HepG2 (cell line): ENCODE results near the gene ZNF106. TPM values are rescaled to one million over a fixed set of nuclear protein-coding genes. Genes with fewer than 3 reads are reported as not detected.

Experiments
- AKNA ChIP-seq: sonication (generic); formaldehyde crosslinking; IDR thresholded peaks from 2 replicates; pipeline ENCODE4 v1.4.0; 2020; ENCODE audit warnings: missing genetic modification reagents, borderline replicate concordance
- CREB1 ChIP-seq, 2 experiments: fragments of 450-650 bp in 1 of 2; IDR thresholded peaks; 2 replicates each; pipeline ENCODE4 v1.6.1; 2016 to 2017; ENCODE audit warnings: control low read depth in 1 of 2, mild to moderate bottlenecking in 1 of 2, missing compliant biosample characterization in 1 of 2, missing genetic modification characterization in 1 of 2
- DNMT3B ChIP-seq: conservative IDR thresholded peaks from 2 replicates; pipeline ENCODE4 v1.6.1; 2016; ENCODE audit warnings: missing biosample characterization, control low read depth
- GATAD1 ChIP-seq: IDR thresholded peaks from 2 replicates; pipeline ENCODE4 v1.6.1; 2016; ENCODE audit warnings: missing genetic modification reagents, missing compliant biosample characterization
- IRF2 ChIP-seq: IDR thresholded peaks from 2 replicates; pipeline ENCODE4 v1.6.1; 2018; ENCODE audit warnings: missing genetic modification reagents, missing compliant biosample characterization
- IRF9 ChIP-seq: sonication (generic); formaldehyde crosslinking; IDR thresholded peaks from 2 replicates; pipeline ENCODE4 v1.8.0; 2022; ENCODE audit warnings: missing genetic modification reagents, mild to moderate bottlenecking, borderline replicate concordance
- NFIC ChIP-seq: IDR thresholded peaks from 2 replicates; pipeline ENCODE4 v1.6.1; 2012; ENCODE audit warnings: mild to moderate bottlenecking, low read length, inconsistent platforms
- SIX1 ChIP-seq: sonication (generic); formaldehyde crosslinking; IDR thresholded peaks from 2 replicates; pipeline ENCODE4 v1.4.0; 2020; ENCODE audit warnings: missing genetic modification reagents, borderline replicate concordance
- SOX13 ChIP-seq, 3 experiments: fragments of 450-650 bp in 1 of 3; sonication (generic) in 1 of 3; formaldehyde crosslinking in 1 of 3; IDR thresholded peaks in 2 of 3; conservative IDR thresholded peaks in 1 of 3; 2 replicates each; pipeline versions ENCODE4 v1.5.0 to v1.6.1; 2016 to 2020; ENCODE audit warnings: antibody characterized with exemption in 1 of 3, mild to moderate bottlenecking in 1 of 3, missing compliant biosample characterization in 1 of 3, missing genetic modification reagents in 1 of 3, moderate library complexity in 1 of 3
- SOX5 ChIP-seq: IDR thresholded peaks from 2 replicates; pipeline ENCODE4 v1.6.1; 2016; ENCODE audit warnings: borderline replicate concordance
- ZKSCAN8 ChIP-seq: IDR thresholded peaks from 2 replicates; pipeline ENCODE4 v1.6.1; 2016; ENCODE audit warnings: borderline replicate concordance, missing genetic modification reagents, missing compliant biosample characterization
- ZNF225 ChIP-seq: sonication (generic); formaldehyde crosslinking; IDR thresholded peaks from 2 replicates; pipeline ENCODE4 v1.4.0; 2020; ENCODE audit warnings: mild to moderate bottlenecking, missing genetic modification reagents
- ZNF230 ChIP-seq: sonication (generic); formaldehyde crosslinking; IDR thresholded peaks from 2 replicates; pipeline ENCODE4 v1.4.0; 2020; ENCODE audit warnings: mild to moderate bottlenecking, missing genetic modification reagents
- ZNF274 ChIP-seq: sonication (generic); formaldehyde crosslinking; IDR thresholded peaks from 2 replicates; pipeline ENCODE4 v1.5.1; 2020; ENCODE audit warnings: mild to moderate bottlenecking, missing genetic modification reagents
- ZNF580 ChIP-seq: IDR thresholded peaks from 2 replicates; pipeline ENCODE4 v1.6.1; 2016; ENCODE audit warnings: low read depth, borderline replicate concordance
- ZNF609 ChIP-seq: sonication (generic); formaldehyde crosslinking; IDR thresholded peaks from 2 replicates; pipeline ENCODE4 v1.4.0; 2020; ENCODE audit warnings: mild to moderate bottlenecking, missing genetic modification reagents, borderline replicate concordance
- polyA plus RNA-seq, 8 experiments: library from polyadenylated mRNA; depleted of rRNA in 3 of 8; stranded (reverse) in 7 of 8; unstranded in 1 of 8; fragments of >200 nt; fragmentation: Illumina TruSeq in 4 of 8; extraction: Trizol in 4 of 8; gene quantifications; 2 replicates each; pipeline versions ENCODE4 v1.2.1 to v1.2.3, GENCODE V29; 2011 to 2016; ENCODE audit warnings: low read depth in 4 of 8, missing spikeins in 1 of 8, mixed read lengths in 1 of 8; ENCODE audit not compliant: insufficient read depth in 1 of 8
- total RNA-seq, 5 experiments: library from RNA; depleted of rRNA; stranded (reverse); fragments of >200 nt; fragmentation: Illumina TruSeq; extraction: Trizol; gene quantifications; 2 replicates each; pipeline ENCODE4 v1.2.3, GENCODE V29; 2016; ENCODE audit warnings: low read depth in 1 of 5

The ZNF106 gene
- total and polyA plus RNA-seq, 2 of the 13 experiments (the other 11 are each of a cell fraction or from before 2014, with no cell fraction given) = 12.5 to 35.1 TPM

DNA sequence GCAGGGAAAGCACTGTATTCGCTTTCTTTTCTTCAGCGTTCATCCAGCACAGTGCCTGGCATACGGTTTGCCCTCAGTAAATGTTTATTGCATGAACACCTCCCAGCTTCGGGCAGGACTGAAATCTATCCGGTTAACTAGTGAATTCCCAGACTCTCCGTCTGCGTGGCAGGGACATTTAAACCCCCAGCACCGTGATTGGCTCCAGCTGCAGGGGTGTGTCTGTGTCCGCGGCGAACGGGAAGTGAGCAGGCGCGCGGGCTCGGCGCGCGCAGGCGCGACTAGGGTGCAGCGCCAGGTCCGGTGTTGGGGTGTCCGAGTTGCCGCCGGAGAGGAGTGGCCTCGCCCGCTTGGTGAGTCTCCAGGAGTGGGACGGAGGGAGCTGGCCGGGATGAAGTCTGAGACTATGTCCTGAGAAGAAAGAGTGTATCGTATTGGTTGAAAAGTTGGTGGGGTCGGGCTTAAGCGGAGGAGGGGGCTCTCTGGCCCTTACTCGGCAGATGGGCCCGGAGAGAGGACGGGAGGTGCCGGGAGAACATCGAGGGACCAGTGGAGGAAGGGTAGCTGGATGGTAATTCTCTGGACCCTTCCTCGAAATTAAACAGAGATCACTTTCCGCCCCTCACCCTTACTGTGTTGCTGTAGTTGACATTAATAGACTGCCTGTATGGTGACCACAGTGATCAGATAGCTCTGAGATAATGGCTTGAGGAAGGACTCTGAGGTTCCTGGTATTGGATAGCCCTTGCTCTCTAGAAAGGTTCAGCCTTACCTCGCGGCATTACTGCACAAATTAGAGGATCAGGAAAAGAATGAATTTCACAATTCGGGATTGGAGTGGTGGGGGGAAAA, 4.6 kb upstream of the ZNF106 start, which contains the start of gene SNAP23 (continued):
- TF ChIP-seq ZKSCAN8 (CRISPR knock-in tag) (no peak), GATAD1 (CRISPR knock-in tag) (peak; percentile 69), IRF2 (CRISPR knock-in tag) (peak; percentile 15; the same call in 1 of the 2 replicates), SOX5 (CRISPR knock-in tag) (peak; percentile 36; the same call in 1 of the 2 replicates), SOX13 (IDR thresholded peaks at IDR 0.05) (0 out of 2 replicates have a peak, but pooled peaks have one; percentile 20), SOX13 (CRISPR knock-in tag; conservative IDR thresholded peaks at IDR 0.05 in 1 of 2, IDR thresholded peaks at IDR 0.05 in 1 of 2) (peak in 1 of 2 experiments; percentile 17; a peak in 1 of 4 replicates), CREB1 (IDR thresholded peaks at IDR 0.05) (peak; percentile 53), CREB1 (CRISPR knock-in tag; IDR thresholded peaks at IDR 0.05) (peak; percentile 84), IRF9 (peak; percentile 62; the same call in 1 of the 2 replicates), DNMT3B (CRISPR knock-in tag) (no peak), ZNF609 (CRISPR knock-in tag) (peak; percentile 55; the same call in 1 of the 2 replicates), SIX1 (CRISPR knock-in tag) (0 out of 2 replicates have a peak, but pooled peaks have one; percentile 42), ZNF225 (peak; percentile 57; the same call in 1 of the 2 replicates), NFIC (0 out of 2 replicates have a peak, but pooled peaks have one; percentile 34), AKNA (no peak), ZNF580 (CRISPR knock-in tag) (peak; percentile 36; the same call in 1 of the 2 replicates), ZNF230 (CRISPR knock-in tag) (0 out of 2 replicates have a peak, but pooled peaks have one; percentile 36), ZNF274 (CRISPR knock-in tag) (peak; percentile 62; the same call in 1 of the 2 replicates)
